Heart right ventricle (tissue), 16 donors: ENCODE measurements around the gene LEUTX. TPM values are rescaled to one million over a fixed set of nuclear protein-coding genes. Genes with fewer than 3 reads are reported as not detected.
A peak's percentile ranks its signal among the peaks of the same experiment; 100 is the strongest.

Experiments
- ATAC-seq, 8 donors: fragments of 200-7000 bp; cut with Tn5 transposase; one replicate each; pipeline ENCODE4 v1.9.1; 2020; ENCODE audit warnings: mild to moderate bottlenecking in 8 of 8, moderate library complexity in 8 of 8, moderate number of reproducible peaks in 1 of 8
- DNase-seq, 2 donors: peaks; one replicate each; pipeline ENCODE4 v3.0.0-alpha.2; 2020
- H3K27ac ChIP-seq, 10 donors: fragments of 200-600 bp; sonication (generic) in 2 of 10; one replicate each; pipeline versions ENCODE4 v1.5.0 to v1.8.0; 2020 to 2022; ENCODE audit warnings: mild to moderate bottlenecking in 3 of 10
- H3K27me3 ChIP-seq, 7 donors: fragments of 200-600 bp; one replicate each; pipeline ENCODE4 v1.8.0; 2021 to 2022; ENCODE audit warnings: mild to moderate bottlenecking in 2 of 7
- H3K36me3 ChIP-seq, 9 donors: fragments of 200-600 bp; sonication (generic) in 1 of 9; one replicate each; pipeline versions ENCODE4 v1.5.0 to v1.8.0; 2020 to 2022; ENCODE audit warnings: mild to moderate bottlenecking in 2 of 9
- H3K4me1 ChIP-seq, 9 donors: fragments of 200-600 bp; sonication (generic) in 1 of 9; one replicate each; pipeline versions ENCODE4 v1.5.0 to v1.8.0; 2020 to 2022; ENCODE audit warnings: mild to moderate bottlenecking in 4 of 9
- H3K4me3 ChIP-seq, 10 donors: fragments of 200-600 bp; sonication (generic) in 2 of 10; one replicate each; pipeline versions ENCODE4 v1.5.0 to v1.8.0; 2020 to 2022; ENCODE audit warnings: mild to moderate bottlenecking in 7 of 10, moderate library complexity in 2 of 10
- H3K9me3 ChIP-seq, 11 donors: fragments of 200-600 bp in 10 of 11; sonication (generic) in 2 of 11; one replicate each; pipeline versions ENCODE4 v1.5.0 to v1.8.0; 2013 to 2022; ENCODE audit warnings: mild to moderate bottlenecking in 2 of 11, control low read depth in 1 of 11, moderate library complexity in 1 of 11
- WGBS, 2 donors: extraction: QIAGEN DNeasy Blood & Tissue Kit; methylation state at CpG; one replicate each; pipeline ENCODE4 v1.1.7; 2013; ENCODE audit warnings: inconsistent platforms in 1 of 2; 5-methylcytosine and 5-hydroxymethylcytosine counted together
- intact Hi-C, 10 donors: fragments of 100-400 bp; cut with DNase I; formaldehyde crosslinking; loops; one replicate each; pipeline versions ENCODE4 v1.11.1 to v1.14.2; 2022
- polyA plus RNA-seq, 2 donors: library from polyadenylated mRNA; stranded (reverse); fragments of 200-250 nt; gene quantifications; one replicate each; pipeline ENCODE4 v1.2.3, GENCODE V29; 2013
- total RNA-seq, 10 donors: library from RNA; stranded (reverse); fragmentation: NEBNext Ultra II Directional in 3 of 10; extraction: Animal tissue kit (Norgen Biotek cat#: 25700) in 3 of 10; gene quantifications; one replicate each; pipeline versions ENCODE4 v1.2.1 to v1.2.4, GENCODE V29; 2021 to 2023
- TF ChIP-seq, protein P1 (sequence below), 9 donors: fragments of 200-600 bp; sonication (generic) in 2 of 9; IDR thresholded peaks; one replicate each; pipeline versions ENCODE4 v1.5.0 to v1.8.0; 2021 to 2022; ENCODE audit warnings: antibody characterized with exemption in 9 of 9, mild to moderate bottlenecking in 5 of 9, moderate library complexity in 1 of 9
- donor health status: Arrhythmogenic right ventricular cardiomyopathy.
- donor health status: ischemic (EF 13 %, LVEDD 7.1; RV severe dilation, severe dysfunction).
- donor health status: healthy with polysubstance abuse.
- donor health status: DM: no; HTN: yes; CAD: no.
- donor health status: DM: no; HTN: no; CAD: no.
- donor health status: ischemic (EF 25% LVEDD 6.9; RV normal size, moderate dysfunction).
- donor health status: ischemic (EF 25% LVEDD 5.7; RV mildly dilated, moderate dysfunction).
- donor health status: healthy.
- donor health status: DM: yes; HTN: yes; CAD: no.
- donor health status: Ischemic cardiomyopathy.
- donor health status: ischemic (EF 35%, LVEDD 5.7; RV mildly dilated, moderate dysfunction).
- donor health status: nonischemic (EF 11% LVEDD 7.7; RV severe dilation, severe dysfunction).
- donor health status: DM: yes; HTN: yes; CAD: no.
- donor health status: PGD.
- donor health status: ischemic (EF 29% LVEDD 5.4; RV normal size, mild dysfunction).
- donor health status: nonischemic (EF 23%, LVEDD 6.1; RV moderate dilation, normal function).

LEUTX gene
- total and polyA plus RNA-seq, 12 donors = not detected

DNA sequence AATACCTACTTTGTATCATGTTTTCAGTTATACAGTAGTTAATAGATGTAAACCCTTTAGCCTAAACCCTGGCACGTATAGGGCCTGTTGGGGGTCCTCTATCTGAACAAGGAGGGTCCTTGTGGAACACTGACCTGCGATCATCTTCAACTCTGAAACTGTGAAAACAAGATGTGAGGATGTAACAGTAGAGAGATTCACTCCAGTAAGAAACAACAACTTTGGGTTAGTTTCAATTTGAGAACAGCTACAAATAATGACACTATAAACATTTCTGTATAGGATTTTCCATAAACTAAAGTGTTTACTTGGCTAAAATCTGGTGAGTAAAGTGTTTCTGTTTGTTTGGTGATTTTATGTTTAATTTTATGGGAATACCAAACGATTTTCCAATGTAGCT is 43.0 kb upstream of the LEUTX start:
- no peak for ATAC-seq
- Histone ChIP-seq H3K27me3 (peaks cover 0 to 17% (median 8%) of the 10 kb centered on the region in 7 donors), H3K27ac (no peak overlapping the region), H3K4me3 (peak overlapping the region in 1 of 10 donors; percentile 26), H3K4me1 (no peaks in the 10 kb centered on the region), H3K9me3 (no peaks in the 10 kb centered on the region), H3K36me3 (no peaks in the 10 kb centered on the region)
- 29 to 39% methylated on average over 3 of the region's 3 CpGs for WGBS, 2 donors
- TF ChIP-seq, protein P1, sequence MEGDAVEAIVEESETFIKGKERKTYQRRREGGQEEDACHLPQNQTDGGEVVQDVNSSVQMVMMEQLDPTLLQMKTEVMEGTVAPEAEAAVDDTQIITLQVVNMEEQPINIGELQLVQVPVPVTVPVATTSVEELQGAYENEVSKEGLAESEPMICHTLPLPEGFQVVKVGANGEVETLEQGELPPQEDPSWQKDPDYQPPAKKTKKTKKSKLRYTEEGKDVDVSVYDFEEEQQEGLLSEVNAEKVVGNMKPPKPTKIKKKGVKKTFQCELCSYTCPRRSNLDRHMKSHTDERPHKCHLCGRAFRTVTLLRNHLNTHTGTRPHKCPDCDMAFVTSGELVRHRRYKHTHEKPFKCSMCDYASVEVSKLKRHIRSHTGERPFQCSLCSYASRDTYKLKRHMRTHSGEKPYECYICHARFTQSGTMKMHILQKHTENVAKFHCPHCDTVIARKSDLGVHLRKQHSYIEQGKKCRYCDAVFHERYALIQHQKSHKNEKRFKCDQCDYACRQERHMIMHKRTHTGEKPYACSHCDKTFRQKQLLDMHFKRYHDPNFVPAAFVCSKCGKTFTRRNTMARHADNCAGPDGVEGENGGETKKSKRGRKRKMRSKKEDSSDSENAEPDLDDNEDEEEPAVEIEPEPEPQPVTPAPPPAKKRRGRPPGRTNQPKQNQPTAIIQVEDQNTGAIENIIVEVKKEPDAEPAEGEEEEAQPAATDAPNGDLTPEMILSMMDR (IDR thresholded peaks at IDR 0.05) = no peak
- no peak for DNase-seq
- intact Hi-C loops = no loop called here

DNA sequence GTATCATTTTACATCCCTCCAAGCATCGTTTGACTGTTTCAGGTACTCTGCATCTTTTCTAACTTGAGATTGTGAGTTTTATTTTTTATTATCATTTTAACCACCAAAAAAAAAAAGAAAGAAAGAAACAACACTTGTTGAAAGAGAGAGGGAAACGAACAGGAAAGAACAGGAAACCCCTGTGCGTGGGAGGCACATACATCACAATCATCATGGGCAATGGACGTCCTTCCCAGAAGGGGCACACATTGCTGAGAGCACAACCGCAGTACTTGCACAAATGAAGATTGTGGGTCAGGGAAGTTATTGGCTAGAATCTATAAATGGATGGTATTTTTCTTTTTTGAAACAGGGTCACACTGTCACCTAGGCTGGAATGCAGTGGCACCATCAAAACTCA is 42.6 kb upstream of the LEUTX start:
- DNase-seq (no peak), ATAC-seq (no peak)
- Histone ChIP-seq H3K27me3 (peaks cover 0 to 17% (median 8%) of the 10 kb centered on the region in 7 donors), H3K4me1 (no peaks in the 10 kb centered on the region), H3K9me3 (no peaks in the 10 kb centered on the region), H3K27ac (no peak overlapping the region), H3K36me3 (no peaks in the 10 kb centered on the region), H3K4me3 (peak overlapping the region in 1 of 10 donors; percentile 26)
- TF ChIP-seq, protein P1 (IDR thresholded peaks at IDR 0.05) = no peak
- 52 to 53% methylated on average over 5 of the region's 5 CpGs for WGBS, 2 donors
- intact Hi-C loops = no loop called here

- no peaks in the 10 kb centered on the region for H3K4me1 ChIP-seq
- no peaks in the 10 kb centered on the region for H3K9me3 ChIP-seq
- DNase-seq = no peak
- 71 to 73% methylated on average over 3 of the region's 3 CpGs for WGBS, 2 donors
- intact Hi-C loops = no loop called here
- no peak for ATAC-seq
- H3K27me3 ChIP-seq = peaks cover 0 to 17% (median 8%) of the 10 kb centered on the region in 7 donors
- H3K36me3 ChIP-seq = no peaks in the 10 kb centered on the region
- H3K4me3 ChIP-seq = peak overlapping the region in 1 of 10 donors; percentile 26
- TF ChIP-seq, protein P1 (IDR thresholded peaks at IDR 0.05) = no peak
- no peak overlapping the region for H3K27ac ChIP-seq
Measured at GRCh38 chr19:39737351-39737750, 41.3 kb upstream of the LEUTX start.

DNA sequence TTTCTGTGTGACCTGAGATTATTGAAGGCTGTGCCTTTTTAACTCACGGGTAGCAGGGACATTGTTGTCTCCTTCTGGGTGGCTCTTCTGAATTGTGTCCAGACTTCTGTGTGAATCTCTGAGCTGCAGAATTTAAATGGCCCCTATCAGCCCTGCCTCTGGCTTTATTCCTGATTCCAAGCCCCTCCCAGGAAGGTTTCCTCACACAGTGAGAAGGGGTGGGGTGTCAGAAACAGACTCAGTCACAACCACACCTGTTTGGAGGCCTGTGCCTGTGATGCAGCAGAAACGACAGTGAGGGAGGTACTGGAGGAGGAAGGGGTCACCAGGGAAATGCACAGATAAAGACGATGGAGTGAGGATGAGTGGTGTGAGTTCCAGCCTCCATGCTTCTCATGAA is 40.8 kb upstream of the LEUTX start, which contains the start of gene CLC:
CLC (minus strand) TSS at position 139 of the 400 bp plus-strand sequence; CDS start at position 62, 77 bp downstream.
- Histone ChIP-seq H3K4me1 (no peaks in the 10 kb centered on the region), H3K9me3 (no peaks in the 10 kb centered on the region), H3K36me3 (no peaks in the 10 kb centered on the region), H3K27ac (no peak within 1 kb of the TSS), H3K27me3 (peaks cover 0 to 17% (median 9%) of the 10 kb centered on the region in 7 donors), H3K4me3 (peak within 1 kb of the TSS in 1 of 10 donors; percentile 26)
- 45% methylated on average over 3 of the region's 3 CpGs for WGBS, 2 donors
- intact Hi-C loops = no loop called here
- ATAC-seq (no peak), DNase-seq (no peak)
- TF ChIP-seq, protein P1 (IDR thresholded peaks at IDR 0.05) = no peak
